GM20431 (cell line): Measurements from ENCODE around the gene PLIN3.
"Not testable (repeated sequence)": the region's sequence is repeated elsewhere in the genome, so short reads cannot be mapped to it uniquely, and the experiment has no call there.

Source experiments
- in situ Hi-C: fragments of 300-500 bp; cut with MseI, MboI; formaldehyde crosslinking; loops from one replicate; pipeline ENCODE4 v1.15.0; 2020; ENCODE audit warnings: low sequenced_read_pairs; ENCODE audit not compliant: unreplicated experiment

PLIN3 gene

DNA sequence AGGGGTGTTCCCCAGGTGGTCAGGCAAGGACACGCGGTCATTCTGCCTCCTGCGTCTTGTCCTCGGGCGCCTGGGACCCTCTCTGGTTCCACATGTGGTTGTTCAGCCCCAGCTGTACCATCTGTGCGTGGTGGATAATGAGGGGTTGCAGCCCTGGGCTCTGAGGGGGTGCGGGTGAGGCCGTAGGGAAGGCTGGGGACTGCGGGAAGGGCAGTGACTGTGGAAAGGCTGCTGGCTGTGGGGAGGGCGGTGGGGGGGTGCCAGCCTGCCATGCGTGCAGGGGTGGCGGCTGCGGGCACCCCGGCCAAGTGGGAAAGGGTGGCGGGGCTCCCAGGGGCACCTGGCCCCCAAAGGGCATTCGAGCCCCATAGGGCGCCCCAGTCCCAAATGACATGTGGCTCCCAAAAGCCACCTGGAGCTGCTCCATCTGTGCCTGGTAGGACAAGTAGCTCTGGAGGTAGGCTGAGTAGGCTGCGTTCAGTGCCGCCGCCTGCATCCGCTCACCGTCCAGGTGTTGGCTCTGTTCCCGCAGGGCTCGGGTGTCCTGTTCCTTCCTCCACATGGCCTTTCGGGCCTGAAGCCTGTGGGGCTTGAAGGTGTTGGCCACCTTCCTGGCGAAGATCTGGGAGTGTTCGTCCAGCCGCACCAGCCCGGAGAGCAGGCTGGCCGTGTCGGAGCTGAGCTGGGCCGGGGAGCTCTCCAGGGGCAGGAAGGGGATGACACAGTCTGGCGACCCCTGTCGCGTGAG, 51.1 kb downstream of the PLIN3 start:
- in situ Hi-C loops: no loop called here

DNA sequence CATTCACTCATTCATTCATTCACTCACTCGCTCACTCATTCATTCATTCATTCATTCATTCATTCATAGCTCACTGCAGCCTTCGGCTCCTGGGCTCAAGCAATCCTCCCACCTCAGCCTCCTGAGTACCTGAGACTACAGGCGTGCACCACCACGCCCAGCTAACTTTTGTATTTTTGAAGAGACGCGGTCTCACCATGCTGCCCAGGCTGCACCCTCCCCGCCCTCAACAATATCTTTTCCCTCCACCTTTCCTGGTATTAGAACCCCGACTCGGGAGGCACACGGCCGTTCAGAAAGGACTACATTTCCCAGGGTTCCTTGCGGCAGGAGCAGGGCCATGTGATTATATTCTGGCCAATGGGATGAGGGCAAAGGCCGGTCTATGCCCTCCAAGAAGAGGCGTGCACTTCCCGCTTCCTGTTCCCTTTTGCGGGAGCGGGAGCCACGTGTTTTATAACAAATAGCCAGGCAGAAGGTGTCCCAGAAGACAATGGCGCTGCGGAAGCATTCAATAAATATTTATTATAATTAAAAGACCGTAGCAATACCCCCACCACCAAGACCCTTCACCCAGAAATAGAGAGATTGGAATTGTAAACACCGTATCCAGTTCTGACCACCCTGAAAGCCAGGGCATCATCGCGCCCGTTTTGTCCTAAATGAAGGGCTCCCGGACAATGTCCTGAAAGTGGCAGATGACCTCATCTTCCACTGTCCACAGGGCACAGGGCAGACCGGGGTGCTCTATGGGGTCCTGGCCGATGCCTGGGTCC, 51.9 kb downstream of the PLIN3 start:
- in situ Hi-C loops: no loop called here

DNA sequence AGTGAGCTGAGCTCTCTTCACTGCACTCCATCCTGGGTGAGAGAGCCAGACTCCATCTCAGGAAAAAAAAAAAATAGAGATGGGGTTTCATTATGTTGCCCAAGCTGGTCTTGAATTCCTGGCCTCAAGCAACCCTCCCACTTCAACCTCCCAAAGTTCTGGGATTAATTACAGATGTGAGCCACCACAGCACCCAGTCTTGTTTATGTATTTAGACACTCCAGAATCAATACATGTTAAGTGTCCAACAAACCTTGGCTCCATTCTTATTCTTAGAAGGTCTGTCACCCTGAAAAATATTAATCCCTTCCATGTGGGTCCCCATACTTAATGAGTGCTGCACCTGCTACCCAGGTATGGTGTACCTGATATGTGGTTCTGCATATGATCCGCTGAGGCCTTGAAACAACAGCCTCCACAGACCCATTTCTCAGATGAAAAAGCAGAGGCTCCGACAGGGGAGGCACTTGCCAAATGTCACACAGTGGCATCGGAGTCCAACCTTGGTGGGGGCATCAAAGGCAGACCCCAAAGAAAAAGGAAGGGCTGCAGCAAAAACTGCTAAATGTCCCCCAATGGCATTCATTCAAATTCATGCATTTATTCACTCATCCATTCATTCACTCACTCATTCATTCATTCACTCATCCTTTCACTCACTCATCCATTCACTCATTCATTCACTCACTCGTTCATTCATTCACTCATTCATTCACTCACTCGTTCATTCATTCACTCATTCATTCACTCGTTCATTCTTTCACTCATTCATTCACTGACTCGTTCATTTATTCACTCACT, 52.6 kb downstream of the PLIN3 start:
- in situ Hi-C loops: no loop called here

DNA sequence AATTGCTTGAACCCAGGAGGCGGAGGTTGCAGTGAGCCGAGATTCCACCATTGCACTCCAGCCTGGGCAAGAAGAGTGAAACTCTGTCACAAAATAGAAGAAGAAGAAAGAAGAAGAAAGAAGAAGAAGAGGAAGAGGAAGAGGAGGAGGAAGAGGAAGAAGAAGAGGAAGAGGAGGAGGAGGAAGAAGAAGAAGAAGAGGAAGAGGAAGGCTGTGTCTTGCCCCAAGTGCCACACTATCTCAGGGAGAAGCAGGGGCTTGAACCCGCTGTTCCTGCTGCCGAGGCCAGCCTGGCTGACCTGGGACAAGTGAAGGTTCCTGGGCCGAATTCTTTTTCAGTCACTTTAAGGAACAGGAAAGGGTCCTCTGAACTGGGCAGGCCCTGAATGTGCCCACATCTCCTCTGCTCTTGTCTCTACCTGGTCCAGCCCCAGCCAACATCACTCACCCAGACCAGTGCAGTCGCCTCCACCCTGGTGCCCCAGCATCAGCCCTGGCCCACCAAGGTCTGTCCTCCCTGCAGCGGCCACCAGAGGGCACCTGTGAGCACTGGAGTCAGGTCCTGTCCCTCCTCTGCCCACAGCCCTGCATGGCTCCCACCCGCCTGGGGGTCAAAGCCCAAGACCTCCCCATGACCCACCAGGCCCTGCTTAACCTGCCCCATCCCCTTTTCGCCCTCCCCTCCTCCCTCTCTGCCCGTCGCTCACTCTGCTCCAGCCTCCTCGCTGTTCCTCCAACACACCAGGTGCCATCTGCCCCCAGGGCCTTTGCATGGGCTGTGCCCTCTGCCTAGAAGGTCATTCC, 55.9 kb downstream of the PLIN3 start:
- in situ Hi-C loops: no loop called here

DNA sequence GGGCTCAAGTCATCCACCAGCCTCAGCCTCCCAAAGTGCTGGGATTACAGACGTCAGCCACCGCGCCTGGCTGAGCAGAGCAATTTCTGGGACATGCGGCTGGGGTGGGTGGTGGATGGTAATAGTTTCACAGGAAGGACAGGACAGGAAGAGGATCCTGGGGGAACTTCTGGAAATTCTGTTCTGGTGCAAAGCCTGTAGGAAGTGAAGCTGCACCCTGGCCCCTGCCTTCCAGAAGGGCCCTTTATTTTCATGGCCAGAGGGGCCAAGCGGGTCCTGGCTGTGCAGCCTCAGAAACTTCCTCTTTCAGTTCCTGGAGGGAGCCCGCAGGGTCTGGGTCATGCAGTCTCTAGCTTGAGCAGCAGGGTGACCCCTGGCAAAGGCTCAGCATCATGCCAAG, 60.3 kb downstream of the PLIN3 start:
- in situ Hi-C loops: loop anchor here (10.0 kb wide), 1 partner anchor 48 kb away; no protein-coding TSS in a partner anchor

DNA sequence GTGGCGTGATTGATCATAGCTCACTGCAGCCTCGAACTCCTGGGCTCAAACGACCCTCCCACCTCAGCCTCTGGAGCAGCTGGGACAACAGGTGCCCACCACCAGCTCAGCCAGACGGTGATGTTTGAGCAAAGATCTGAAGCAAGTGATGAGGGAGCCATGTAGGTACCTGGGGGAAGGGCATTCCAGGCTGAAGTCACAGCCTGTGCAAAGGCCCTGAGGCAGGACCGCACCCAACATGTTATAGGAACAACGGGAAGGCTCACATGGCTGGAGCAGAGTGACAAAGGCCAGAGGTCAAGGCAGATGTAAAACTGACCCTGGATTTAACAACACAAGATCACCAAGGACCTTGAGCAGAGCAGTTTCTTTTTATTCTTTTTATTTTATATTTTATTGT, 61.1 kb downstream of the PLIN3 start:
- in situ Hi-C loops: loop anchor here (10.0 kb wide), 1 partner anchor 48 kb away; no protein-coding TSS in a partner anchor

DNA sequence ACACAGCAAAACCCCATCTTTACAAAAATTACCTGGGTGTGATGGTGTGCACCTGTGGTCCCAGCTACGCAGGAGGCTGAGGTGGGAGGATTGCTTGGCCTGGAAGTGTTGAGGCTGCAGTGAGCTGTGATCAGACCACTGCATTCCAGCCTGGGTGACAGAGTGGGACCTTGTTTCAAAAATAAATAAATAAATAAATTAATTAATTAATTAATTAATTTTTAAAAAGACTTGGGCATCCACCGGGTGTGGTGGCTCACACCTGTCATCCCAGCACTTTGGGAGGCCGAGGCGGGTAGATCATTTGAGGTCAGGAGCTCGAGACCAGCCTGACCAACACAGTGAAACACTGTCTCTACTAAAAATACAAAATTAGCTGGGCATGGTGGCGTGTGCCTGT, 62.3 kb downstream of the PLIN3 start:
- in situ Hi-C loops: loop anchor here (10.0 kb wide), 1 partner anchor 50 kb away; no protein-coding TSS in a partner anchor

DNA sequence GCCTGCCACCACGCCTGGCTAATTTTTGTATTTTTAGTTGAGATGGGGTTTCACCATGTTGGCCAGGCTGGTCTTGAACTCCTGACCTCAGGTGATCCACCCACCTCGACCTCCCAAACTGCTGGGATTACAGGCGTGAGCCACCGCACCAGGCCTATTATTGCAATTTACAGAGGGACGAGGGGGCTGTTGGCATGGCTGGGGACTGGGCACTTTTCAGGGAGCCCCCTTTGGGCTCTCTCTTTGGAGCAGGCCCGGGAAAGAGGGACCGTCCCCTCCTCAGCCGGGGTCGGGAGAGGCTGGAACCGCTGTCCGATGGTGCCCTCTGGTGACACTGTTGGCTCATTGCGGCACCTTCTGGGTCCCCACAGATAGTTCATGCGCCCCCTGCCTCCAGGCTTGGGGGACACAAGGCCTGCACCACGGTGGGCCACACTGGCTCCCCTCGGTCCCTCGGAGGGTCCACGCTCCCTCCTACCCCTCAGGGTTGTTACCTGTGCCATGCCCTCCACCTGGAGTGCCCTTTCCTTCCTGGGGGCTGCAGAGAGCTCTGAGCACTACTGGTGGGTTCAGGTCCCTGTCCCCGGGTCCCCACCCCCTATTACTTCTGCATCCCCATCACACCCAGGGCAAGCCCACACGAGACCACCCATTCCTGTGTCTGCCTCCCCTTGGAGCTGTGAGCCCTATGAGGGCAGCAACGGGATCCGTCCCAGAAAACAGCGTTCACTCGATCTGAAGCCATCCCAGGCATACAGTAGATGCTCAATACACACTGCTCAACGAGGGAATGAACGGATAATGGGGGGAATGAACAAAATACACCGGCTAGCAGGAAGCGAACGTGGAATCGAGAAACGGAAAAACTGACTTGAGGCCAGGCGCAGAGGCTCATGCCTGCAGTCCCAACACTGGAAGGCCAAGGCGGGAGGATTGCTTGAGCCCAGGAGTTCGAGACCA, 63.5 kb downstream of the PLIN3 start:
- in situ Hi-C loops: loop anchor here (10.0 kb wide), 1 partner anchor 51 kb away; no protein-coding TSS in a partner anchor

DNA sequence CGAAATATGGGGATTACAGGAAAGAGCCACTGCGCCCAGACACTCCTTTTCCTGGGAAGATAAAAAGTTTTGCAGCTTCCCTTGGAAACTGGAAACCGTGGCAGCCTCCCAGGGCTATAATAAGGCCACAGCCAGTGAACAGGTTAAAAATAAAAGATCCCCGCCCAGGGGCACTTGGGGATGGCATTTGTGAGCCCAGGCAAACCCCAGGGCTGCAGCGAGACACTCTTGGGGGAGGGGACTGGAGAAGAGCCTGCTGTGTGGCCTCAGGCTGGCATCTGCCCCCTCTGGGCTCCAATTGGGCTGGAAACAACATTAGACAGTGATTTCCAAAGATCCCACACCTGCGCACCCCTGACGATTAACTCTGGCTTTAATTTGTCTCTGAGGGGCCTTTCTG, 64.8 kb downstream of the PLIN3 start:
- in situ Hi-C loops: loop anchor here (10.0 kb wide), 1 partner anchor 52 kb away; no protein-coding TSS in a partner anchor

DNA sequence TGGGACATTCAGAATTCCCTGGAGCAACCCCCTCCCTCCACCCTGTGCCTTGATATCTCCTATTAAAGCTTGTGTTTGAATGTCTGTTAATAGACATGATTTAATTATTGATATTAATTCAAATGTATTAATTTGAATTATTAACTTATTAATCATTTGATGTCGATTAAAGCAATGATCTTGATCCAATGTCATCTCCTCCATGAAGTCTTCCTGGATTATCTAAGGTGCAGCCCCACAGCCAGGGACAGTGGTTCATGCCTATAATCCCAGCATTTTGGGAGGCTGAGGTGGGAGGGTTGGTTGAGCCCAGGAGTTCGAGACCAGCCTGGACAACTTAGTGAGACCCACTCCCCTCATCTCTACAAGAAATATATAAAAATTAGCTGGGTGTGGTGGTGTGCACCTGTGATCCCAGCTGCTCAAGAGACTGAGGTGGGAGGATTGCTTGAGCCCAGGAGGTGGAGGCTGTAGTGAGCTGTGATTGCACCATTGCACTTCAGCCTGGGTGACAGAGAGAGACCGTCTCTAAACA, 66.3 kb downstream of the PLIN3 start:
- in situ Hi-C loops: loop anchor here (10.0 kb wide), 1 partner anchor 54 kb away; no protein-coding TSS in a partner anchor

DNA sequence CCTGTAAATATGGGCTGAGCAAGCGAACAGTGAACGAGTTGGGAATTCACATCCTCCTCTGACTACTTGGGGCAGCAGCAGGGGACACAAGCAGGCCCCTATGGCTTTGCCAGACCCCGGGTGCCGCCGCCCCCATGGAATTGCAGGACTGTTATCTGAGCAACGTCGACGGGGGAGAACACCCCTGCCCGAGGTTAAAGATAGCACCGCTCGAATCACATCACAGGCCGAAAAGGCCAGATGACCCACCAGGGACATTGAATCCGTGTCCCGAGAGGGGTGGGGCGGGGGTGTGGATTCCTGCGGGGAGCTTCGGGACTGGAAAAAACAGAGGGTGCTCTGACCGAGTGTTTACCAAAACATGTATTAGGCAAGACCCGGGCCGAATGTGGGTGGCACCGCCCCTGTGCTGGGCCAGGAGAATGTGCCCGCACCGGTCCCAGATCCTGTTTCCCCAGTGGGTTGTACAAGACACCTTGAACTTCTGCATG, 66.8 kb downstream of the PLIN3 start:
- in situ Hi-C loops: loop anchor here (10.0 kb wide), 1 partner anchor 54 kb away; no protein-coding TSS in a partner anchor

DNA sequence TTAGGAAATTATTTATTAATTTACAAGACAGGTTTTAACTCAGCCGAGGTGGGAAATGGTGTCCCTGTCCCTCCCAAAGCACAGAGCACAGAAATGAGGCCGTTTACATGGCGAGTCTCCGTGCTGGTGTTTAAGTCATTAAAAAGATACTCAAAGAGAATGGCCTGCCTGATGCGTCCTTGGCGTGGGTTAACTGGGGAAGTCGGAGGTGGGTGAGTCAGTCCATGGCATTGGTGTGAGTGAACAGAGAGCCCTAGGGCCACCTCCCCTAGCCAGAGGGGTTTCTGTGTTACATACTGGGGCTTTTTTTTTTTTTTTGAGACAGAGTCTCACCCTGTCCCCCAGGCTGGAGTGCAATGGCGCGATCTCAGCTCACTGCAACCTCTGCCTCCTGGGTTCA, 72.1 kb downstream of the PLIN3 start:
- in situ Hi-C loops: no loop called here

DNA sequence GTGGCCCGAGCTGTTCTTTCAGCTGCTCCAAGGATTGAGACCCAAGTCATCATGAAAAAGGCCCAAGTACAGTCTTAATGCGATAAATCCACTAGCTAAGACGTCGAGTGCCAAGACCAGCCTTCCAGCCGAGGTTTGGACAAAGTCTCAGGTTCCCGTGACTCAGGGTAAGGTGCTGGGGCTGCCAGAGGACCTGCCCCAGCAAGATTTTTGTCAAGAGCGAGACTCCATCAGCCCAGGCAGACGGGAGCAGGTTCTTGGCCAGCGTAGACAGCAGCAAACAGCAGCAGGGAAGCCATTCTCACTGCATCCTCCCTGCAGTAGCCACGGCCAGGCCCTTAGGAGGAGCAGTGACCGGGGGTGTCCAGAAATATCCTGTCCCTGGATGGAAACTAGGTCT, 72.5 kb downstream of the PLIN3 start:
- in situ Hi-C loops: no loop called here

DNA sequence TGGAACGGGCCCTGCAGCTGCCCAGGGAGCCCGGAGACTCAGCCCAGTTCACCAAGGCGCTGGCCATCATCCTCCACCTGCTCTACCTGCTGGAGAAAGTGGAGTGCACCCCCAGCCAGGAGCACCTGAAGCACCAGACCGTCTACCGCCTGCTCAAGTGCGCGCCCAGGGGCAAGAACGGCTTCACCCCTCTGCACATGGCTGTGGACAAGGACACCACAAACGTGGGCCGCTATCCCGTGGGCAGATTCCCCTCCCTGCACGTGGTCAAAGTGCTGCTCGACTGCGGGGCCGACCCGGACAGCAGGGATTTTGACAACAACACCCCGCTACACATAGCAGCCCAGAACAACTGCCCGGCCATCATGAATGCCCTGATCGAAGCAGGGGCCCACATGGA, 74.2 kb downstream of the PLIN3 start:
- in situ Hi-C loops: not testable (repeated sequence)

DNA sequence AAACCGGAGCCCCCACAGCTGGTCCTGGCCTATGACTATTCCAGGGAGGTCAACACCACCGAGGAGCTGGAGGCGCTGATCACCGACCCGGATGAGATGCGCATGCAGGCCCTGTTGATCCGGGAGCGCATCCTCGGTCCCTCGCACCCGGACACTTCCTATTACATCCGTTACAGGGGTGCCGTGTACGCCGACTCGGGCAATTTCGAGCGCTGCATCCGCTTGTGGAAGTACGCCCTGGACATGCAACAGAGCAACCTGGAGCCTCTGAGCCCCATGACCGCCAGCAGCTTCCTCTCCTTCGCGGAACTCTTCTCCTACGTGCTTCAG, 74.6 kb downstream of the PLIN3 start:
- in situ Hi-C loops: not testable (repeated sequence)

DNA sequence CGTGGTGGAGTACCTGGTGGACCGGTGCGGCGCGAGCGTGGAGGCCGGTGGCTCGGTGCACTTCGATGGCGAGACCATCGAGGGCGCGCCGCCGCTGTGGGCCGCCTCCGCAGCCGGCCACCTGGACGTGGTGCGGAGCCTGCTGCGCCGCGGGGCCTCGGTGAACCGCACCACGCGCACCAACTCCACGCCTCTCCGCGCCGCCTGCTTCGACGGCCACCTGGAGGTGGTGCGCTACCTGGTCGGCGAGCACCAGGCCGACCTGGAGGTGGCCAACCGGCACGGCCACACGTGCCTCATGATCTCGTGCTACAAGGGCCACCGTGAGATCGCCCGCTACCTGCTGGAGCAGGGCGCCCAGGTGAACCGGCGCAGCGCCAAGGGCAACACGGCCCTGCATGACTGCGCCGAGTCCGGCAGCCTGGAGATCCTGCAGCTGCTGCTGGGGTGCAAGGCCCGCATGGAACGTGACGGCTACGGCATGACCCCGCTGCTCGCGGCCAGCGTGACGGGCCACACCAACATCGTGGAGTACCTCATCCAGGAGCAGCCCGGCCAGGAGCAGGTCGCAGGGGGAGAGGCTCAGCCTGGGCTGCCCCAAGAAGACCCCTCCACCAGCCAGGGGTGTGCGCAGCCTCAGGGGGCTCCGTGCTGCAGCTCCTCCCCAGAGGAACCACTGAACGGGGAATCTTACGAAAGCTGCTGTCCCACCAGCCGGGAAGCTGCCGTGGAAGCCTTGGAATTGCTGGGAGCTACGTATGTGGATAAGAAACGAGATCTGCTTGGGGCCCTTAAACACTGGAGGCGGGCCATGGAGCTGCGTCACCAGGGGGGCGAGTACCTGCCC, 75.2 kb downstream of the PLIN3 start:
- in situ Hi-C loops: not testable (repeated sequence)
